Endothelial cell of umbilical vein (primary cell): ENCODE measurements around the gene TPCN2. TPM values are rescaled to one million over a fixed set of nuclear protein-coding genes. Genes with fewer than 3 reads are reported as not detected.

Experiments used
- BruUV-seq: library from RNA; stranded (reverse); fragments of 400-500 nt; replicated peaks from 2 replicates; lab custom pipeline; 2021; lab: Mats Ljungman, UMichigan
- CTCF ChIA-PET: fragments of 300-600, 350-600 bp; sonication (Branson Sonifier 250); formaldehyde crosslinking; loops from one replicate; lab custom pipeline; 2021; ENCODE audit warnings: antibody characterized with exemption, inconsistent platforms; lab: Charles Lee
- POLR2A ChIA-PET: fragments of 300-600, 350-600 bp; sonication (Branson Sonifier 250); formaldehyde crosslinking; loops from one replicate; lab custom pipeline; 2021; ENCODE audit warnings: antibody characterized with exemption, inconsistent platforms; lab: Charles Lee
- DNase-seq: peaks from one replicate; pipeline ENCODE4 v3.0.0-alpha.2; 2011; ENCODE audit warnings: low read depth, low spot score
- FAIRE-seq: peaks from 2 replicates; lab custom pipeline; 2011; peaks lifted over from hg19 to GRCh38; lab: Jason Lieb, UNC
- H2AFZ ChIP-seq: 2 replicates; pipeline ENCODE4 v1.6.0; 2012; ENCODE audit warnings: low read depth, low read length, control low read depth, inconsistent platforms
- H3K27ac ChIP-seq: 2 replicates; pipeline ENCODE4 v1.5.1; 2011; ENCODE audit warnings: low read depth, mild to moderate bottlenecking, control low read depth, low read length, moderate library complexity; ENCODE audit not compliant: insufficient read depth
- H3K27me3 ChIP-seq, 2 experiments: 2 replicates each; pipeline versions ENCODE4 v1.6.0 to v1.6.1; 2011; ENCODE audit warnings: low read length in 2 of 2, mixed read lengths in 1 of 2; ENCODE audit not compliant: control insufficient read depth in 2 of 2, insufficient read depth in 2 of 2
- H3K36me3 ChIP-seq, 2 experiments: 2 replicates in 1 of 2; 3 replicates in 1 of 2; pipeline ENCODE4 v1.5.1; 2011; ENCODE audit warnings: low read length in 2 of 2, mild to moderate bottlenecking in 1 of 2, moderate library complexity in 1 of 2; ENCODE audit not compliant: control insufficient read depth in 2 of 2, insufficient read depth in 2 of 2; ENCODE audit errors: extremely low read depth in 1 of 2
- H3K4me1 ChIP-seq: 3 replicates; pipeline ENCODE4 v1.5.1; 2011; ENCODE audit warnings: mild to moderate bottlenecking, low read length; ENCODE audit not compliant: control insufficient read depth, insufficient read depth; ENCODE audit errors: extremely low read depth
- H3K4me2 ChIP-seq: 2 replicates; pipeline ENCODE4 v1.6.1; 2011; ENCODE audit warnings: low read length, control low read depth, mixed read lengths; ENCODE audit not compliant: insufficient read depth
- H3K4me3 ChIP-seq, 3 experiments: fragments of 200-600 bp in 1 of 3; sonication (generic), shearing (Covaris generic) in 1 of 3; replicated peaks in 1 of 3; 2 replicates each; pipeline ENCODE4 v1.5.1; 2011 to 2016; ENCODE audit warnings: control low read depth in 3 of 3, low read length in 3 of 3, mild to moderate bottlenecking in 2 of 3, inconsistent platforms in 1 of 3, low read depth in 1 of 3, moderate library complexity in 1 of 3; ENCODE audit not compliant: insufficient read depth in 1 of 3
- H3K79me2 ChIP-seq: 2 replicates; pipeline ENCODE4 v1.6.0; 2012; ENCODE audit warnings: low read length, inconsistent platforms; ENCODE audit not compliant: control insufficient read depth, insufficient read depth
- H3K9ac ChIP-seq: replicated peaks from 2 replicates; pipeline ENCODE3; 2011; ENCODE audit warnings: low read length, control low read depth; ENCODE audit not compliant: insufficient read depth; ENCODE audit errors: extremely low read depth
- H3K9me1 ChIP-seq: replicated peaks from 3 replicates; pipeline ENCODE4 v1.6.0; 2011; ENCODE audit warnings: mild to moderate bottlenecking, low read length; ENCODE audit not compliant: control insufficient read depth, insufficient read depth; ENCODE audit errors: extremely low read depth
- H3K9me3 ChIP-seq: replicated peaks from 2 replicates; pipeline ENCODE4 v1.5.1; 2012; ENCODE audit warnings: low read length, inconsistent platforms; ENCODE audit not compliant: control insufficient read depth, insufficient read depth
- H4K20me1 ChIP-seq: replicated peaks from 2 replicates; pipeline ENCODE3; 2011; ENCODE audit warnings: mild to moderate bottlenecking, low read length; ENCODE audit not compliant: control insufficient read depth, insufficient read depth; ENCODE audit errors: extremely low read depth
- CTCF ChIP-seq, 2 donors: IDR thresholded peaks; 1 replicate in 1 of 2; 2 replicates in 1 of 2; pipeline ENCODE4 v1.5.1; 2011; ENCODE audit warnings: low read length in 2 of 2, mild to moderate bottlenecking in 2 of 2, moderate library complexity in 2 of 2, control low read depth in 1 of 2, inconsistent platforms in 1 of 2, low read depth in 1 of 2; ENCODE audit not compliant: insufficient read depth in 1 of 2; ENCODE audit errors: extremely low read depth in 1 of 2
- EZH2 ChIP-seq: IDR thresholded peaks from 2 replicates; pipeline ENCODE4 v1.6.1; 2012; ENCODE audit warnings: borderline replicate concordance, low read depth, mild to moderate bottlenecking, moderate library complexity, low read length, inconsistent platforms; ENCODE audit not compliant: severe bottlenecking
- MAX ChIP-seq: IDR thresholded peaks from 2 replicates; pipeline ENCODE4 v1.6.1; 2011; ENCODE audit not compliant: insufficient read depth, insufficient read length
- POLR2A ChIP-seq: IDR thresholded peaks from 2 replicates; pipeline ENCODE4 v1.6.1; 2012; ENCODE audit warnings: low read depth, mild to moderate bottlenecking, control low read depth, low read length
- POLR2AphosphoS5 ChIP-seq: IDR thresholded peaks from 2 replicates; pipeline ENCODE4 v1.6.1; 2012; ENCODE audit warnings: low read depth, mild to moderate bottlenecking, control low read depth, low read length, moderate library complexity; ENCODE audit not compliant: insufficient read depth
- dilution Hi-C: fragments of 300-500 bp; cut with MboI; formaldehyde crosslinking; loops from one replicate; pipeline ENCODE4 v1.15.0; 2019; ENCODE audit warnings: low sequenced_read_pairs; ENCODE audit not compliant: extremely low pct_ligation_motif_present
- intact Hi-C: fragments of 100-400 bp; cut with micrococcal nuclease; formaldehyde crosslinking; loops from one replicate; pipeline ENCODE4 v1.10.0; 2022
- polyA plus RNA-seq, 4 experiments: library from polyadenylated mRNA; depleted of rRNA in 3 of 4; stranded (reverse) in 3 of 4; unstranded in 1 of 4; fragments of >200 nt; gene quantifications; 2 replicates each; pipeline versions ENCODE4 v1.2.1 to v1.2.3, GENCODE V29; 2011 to 2012; ENCODE audit warnings: missing spikeins in 1 of 4
- total RNA-seq: library from RNA; stranded (reverse); gene quantifications from 2 replicates; pipeline ENCODE4 v1.2.3, GENCODE V29; 2021

TPCN2 gene
- total and polyA plus RNA-seq, 2 donors (not counting 3 experiments of a cell fraction or from before 2014, with no cell fraction given) = 10.3 to 13.4 TPM

GRCh38 chr11:69061713-69062053, 13.0 kb downstream of the TPCN2 start:
- Histone ChIP-seq H3K27ac (no peak overlapping the region), H3K36me3 (peaks cover 0 to 9% of the 10 kb centered on the region in 2 experiments), H3K27me3 (no peaks in the 10 kb centered on the region), H3K9ac (no peak overlapping the region), H3K9me1 (no peaks in the 10 kb centered on the region), H3K4me3 (no peak overlapping the region), H3K9me3 (no peaks in the 10 kb centered on the region), H4K20me1 (no peaks in the 10 kb centered on the region), H3K4me2 (no peak overlapping the region), H3K4me1 (no peaks in the 10 kb centered on the region), H2AFZ (no peak overlapping the region), H3K79me2 (no peaks in the 10 kb centered on the region)
- dilution Hi-C loops (no loop called here), intact Hi-C loops (no loop called here)
- FAIRE-seq (no peak), DNase-seq (no peak)
- TF ChIP-seq CTCF (IDR thresholded peaks at IDR 0.05; ENCODE audit: extremely low read depth in 1 of 2, insufficient read depth in 1 of 2, low read depth in 1 of 2, low read length in 2 of 2) (no peak), EZH2 (no peak)
- no TSS peak for BruUV-seq
- CTCF ChIA-PET = no interaction called here
- POLR2A ChIA-PET = no interaction called here

GRCh38 chr11:69062169-69062855, 13.6 kb downstream of the TPCN2 start:
- H3K4me1 ChIP-seq = no peaks in the 10 kb centered on the region
- dilution Hi-C loops = no loop called here
- no peak for FAIRE-seq
- DNase-seq = no peak
- intact Hi-C loops = no loop called here
- CTCF ChIA-PET = no interaction called here
- TF ChIP-seq POLR2AphosphoS5 (no peak), MAX (no peak), POLR2A (no peak)
- no peak overlapping the region for H3K4me3 ChIP-seq
- no peak overlapping the region for H2AFZ ChIP-seq
- H3K27ac ChIP-seq = no peak overlapping the region
- POLR2A ChIA-PET = no interaction called here
- H4K20me1 ChIP-seq = no peaks in the 10 kb centered on the region
- no TSS peak for BruUV-seq
- H3K9ac ChIP-seq = no peak overlapping the region
- H3K79me2 ChIP-seq = no peaks in the 10 kb centered on the region
- peaks cover 0 to 7% of the 10 kb centered on the region in 2 experiments for H3K36me3 ChIP-seq
- H3K9me3 ChIP-seq = no peaks in the 10 kb centered on the region
- H3K4me2 ChIP-seq = no peak overlapping the region
- no peaks in the 10 kb centered on the region for H3K9me1 ChIP-seq
- no peaks in the 10 kb centered on the region for H3K27me3 ChIP-seq
